ENCODE results near the gene SRP54.
"Not testable (repeated sequence)": the region's sequence is repeated elsewhere in the genome, so short reads cannot be mapped to it uniquely, and the experiment has no call there.

SRP54 gene

GRCh38 chr14:34985740-34986139 is 2.9 kb downstream of the SRP54 start:
- no peak for DNase-seq

GRCh38 chr14:34987180-34987579 is 4.4 kb downstream of the SRP54 start:
- no peak for DNase-seq

DNA sequence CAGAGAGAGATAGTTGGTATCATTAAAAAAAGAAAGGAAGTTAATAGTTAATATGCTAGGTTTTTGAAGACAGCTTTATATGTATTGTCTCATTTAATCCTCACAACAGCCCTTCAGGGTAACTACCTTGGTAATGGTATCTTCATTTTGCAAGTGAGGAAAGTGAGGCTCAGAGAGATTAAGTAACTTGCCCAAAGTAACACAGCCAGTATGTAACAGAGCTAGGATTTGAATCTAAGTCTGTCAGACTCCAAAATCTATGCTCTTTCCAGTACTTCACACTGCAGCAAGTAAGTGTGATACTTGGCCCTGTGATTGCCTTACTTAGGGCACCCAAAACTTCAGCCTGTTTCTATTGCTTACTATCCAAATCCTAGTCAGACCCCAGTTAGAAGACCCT is 7.0 kb downstream of the SRP54 start:
- no peak for DNase-seq

GRCh38 chr14:34993426-34993825 is 10.6 kb downstream of the SRP54 start:
- DNase-seq = no peak

- no peak for DNase-seq
Measured at GRCh38 chr14:34994668-34995067, 11.9 kb downstream of the SRP54 start.

DNA sequence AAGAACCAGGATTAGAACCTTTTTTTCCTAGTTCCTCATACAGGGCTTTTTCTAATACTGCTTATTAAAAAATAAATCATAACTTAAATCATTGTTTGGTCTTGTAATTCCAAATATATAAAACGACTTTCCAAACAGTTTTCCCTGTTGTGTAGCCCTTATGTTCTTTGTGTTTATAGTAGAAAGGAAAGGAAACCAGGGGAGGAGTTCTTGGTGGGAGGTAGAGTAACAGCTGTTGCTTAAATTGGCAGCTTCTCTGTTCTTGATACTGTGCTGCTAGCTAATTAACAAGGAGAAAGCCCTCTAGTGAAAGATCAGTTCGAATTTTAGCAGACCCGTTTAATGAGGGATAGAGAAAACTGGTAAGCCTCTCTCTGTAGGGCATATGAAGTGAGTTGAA is 15.0 kb downstream of the SRP54 start:
- no peak for DNase-seq

DNA sequence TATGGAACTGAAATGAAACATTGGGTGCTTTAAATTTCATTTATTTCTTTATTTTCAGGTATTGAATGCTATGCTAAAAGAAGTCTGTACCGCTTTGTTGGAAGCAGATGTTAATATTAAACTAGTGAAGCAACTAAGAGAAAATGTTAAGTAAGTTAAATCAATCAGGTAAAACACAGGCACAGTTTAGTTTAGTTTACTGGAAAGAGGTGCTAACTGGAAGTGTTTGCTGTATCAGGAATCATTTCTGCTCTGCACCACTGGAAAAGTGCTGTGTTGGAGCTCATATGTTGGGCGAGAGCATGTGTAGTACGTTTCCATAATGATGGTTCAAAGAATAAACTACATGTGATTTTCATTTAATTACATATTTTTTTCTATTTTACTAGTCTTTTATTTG is 16.7 kb downstream of the SRP54 start:
- no peak for DNase-seq

DNA sequence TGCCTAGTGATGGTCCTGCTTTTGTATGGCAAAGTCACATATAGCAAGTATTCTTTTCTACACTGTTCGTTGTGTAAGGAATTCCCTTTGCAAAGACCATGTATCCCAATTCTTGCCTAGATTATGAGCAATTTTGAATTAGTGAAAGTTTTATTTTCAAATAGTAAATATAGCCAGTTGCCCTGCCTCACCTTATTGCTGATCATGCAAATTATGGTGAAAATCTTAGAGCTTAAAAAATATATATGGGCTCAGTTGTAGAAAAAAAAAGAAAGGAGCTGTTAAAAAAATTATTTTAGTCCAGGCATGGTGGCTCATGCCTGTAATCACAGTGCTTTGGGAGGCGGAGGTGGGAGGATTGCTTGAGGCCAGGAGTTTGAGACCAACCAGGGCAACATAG is 18.8 kb downstream of the SRP54 start:
- DNase-seq = no peak

DNA sequence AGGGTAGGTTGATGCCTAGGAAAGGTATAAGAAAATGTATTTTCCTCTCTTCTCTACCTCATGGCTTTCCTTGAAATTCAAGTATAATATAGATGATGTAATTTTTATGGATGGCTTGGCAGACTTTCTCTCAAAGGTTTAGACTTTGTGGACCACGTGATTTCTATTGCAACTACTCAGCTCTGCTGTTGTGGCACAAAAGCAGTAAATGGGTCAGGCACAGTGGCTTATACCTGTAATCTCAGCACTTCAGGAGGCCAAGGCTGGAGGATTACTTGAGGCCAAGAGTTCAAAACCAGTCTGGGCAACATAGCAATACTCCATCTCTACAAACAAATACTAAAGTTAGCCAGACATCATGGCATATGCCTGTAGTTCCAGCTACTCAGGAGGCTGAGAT is 22.0 kb downstream of the SRP54 start:
- no peak for DNase-seq

- no peak for DNase-seq
Measured at GRCh38 chr14:35016568-35016967, 33.8 kb downstream of the SRP54 start.

DNA sequence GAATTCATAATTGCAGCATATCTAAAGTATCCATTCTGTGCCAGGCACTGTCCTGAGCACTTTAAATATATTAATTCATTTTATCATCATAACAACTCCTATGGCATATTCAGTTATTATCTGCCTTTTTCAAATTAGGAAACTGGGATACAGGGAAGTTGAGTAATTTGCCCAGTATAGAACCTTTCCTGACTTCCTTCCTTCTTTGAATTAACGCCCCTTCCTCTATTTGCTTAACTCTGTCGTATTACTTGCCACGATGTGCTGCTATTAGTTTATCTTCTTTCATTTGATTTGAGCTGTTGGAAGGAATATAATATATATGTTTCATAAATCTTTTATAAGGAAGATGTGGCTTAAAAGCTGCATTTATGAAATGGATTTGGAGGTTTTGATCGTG is 37.9 kb downstream of the SRP54 start:
- DNase-seq = no peak

DNA sequence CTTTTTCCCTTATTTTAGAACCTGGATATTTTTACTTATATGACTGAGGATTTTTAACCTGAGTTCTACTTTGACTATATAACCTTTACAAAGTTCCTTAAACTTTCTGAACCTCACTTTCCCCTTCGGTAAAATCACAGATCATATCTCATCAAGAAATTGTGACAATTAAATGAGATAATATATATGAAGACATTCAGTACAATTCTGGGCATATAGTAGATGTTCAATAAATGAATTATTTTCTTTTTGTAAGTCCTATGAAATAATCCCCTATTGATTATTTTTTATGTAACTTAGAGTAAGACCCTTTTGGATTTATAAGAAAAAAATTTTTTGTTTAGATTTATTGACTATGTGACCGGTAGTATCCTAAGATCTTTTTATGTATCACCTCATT is 45.6 kb downstream of the SRP54 start:
- DNase-seq = no peak

GRCh38 chr14:35032562-35032961 is 49.8 kb downstream of the SRP54 start:
- DNase-seq = no peak

DNA sequence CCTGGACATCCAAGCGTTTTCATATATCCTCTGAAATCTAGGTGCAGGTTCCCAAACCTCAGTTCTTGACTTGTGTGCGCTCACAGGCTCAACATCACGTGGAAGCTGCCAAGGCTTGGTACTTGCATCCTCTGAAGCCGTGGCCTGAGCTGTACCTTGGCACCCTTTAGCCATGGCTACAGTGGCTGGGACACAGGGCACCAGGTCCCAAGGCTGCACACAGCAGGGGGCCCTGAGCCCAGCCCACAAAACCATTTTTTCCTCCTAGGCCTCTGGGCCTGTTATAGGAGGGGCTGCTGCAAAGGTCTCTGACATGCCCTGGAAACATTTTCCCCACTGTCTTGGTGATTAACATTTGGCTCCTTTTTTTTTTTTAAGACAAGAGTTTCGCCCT is 51.6 kb downstream of the SRP54 start:
- no peak for DNase-seq

GRCh38 chr14:35034944-35035554 is 52.3 kb downstream of the SRP54 start:
- DNase-seq = not testable (repeated sequence)

GRCh38 chr14:35038312-35038711 is 55.5 kb downstream of the SRP54 start:
- not testable (repeated sequence) for DNase-seq

- no peak for DNase-seq
Measured at GRCh38 chr14:35042632-35043031, 59.8 kb downstream of the SRP54 start.

- DNase-seq = no peak
Measured at GRCh38 chr14:35043046-35043445, 60.3 kb downstream of the SRP54 start.

DNA sequence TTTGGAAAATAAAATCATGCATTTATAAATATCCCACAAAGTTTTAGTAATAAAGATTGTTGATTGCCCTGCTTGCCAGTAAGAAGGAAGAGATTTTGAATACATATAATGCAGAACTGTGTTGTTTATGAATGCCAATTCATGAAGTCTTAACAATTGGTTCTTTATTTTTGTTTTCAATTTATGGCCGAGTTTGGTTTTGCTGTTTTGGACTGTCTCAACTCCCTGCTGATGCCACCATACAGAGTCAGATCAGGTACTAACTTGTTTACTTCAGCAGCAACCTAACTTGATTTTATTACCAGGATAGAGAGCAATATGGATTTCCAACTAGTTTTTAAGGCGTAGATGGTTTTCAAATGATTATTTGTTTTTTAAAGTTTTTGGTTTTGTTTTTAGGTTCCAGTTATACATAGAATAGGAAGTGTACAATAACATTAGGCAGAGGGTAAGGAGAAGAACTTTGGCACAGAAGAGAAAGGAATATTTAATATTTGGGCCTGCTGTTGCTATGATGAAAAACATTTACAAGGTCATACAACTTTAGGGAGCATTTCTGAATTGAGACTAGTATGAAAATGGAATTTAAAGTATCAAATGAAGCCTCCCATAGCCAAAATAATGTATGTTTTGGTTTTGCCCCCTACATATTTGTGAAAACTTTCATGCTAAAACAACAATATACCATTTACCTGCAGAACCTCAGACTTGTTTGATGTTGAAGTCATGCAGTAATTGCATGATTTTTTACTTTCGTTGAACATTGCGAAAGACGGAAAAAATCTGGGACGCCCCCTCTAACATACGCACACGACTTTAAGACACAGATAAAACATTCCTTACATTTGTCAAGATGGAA is 62.4 kb downstream of the SRP54 start:
- DNase-seq = no peak

- no peak for DNase-seq
Measured at GRCh38 chr14:35045798-35046047, 62.9 kb downstream of the SRP54 start.

DNA sequence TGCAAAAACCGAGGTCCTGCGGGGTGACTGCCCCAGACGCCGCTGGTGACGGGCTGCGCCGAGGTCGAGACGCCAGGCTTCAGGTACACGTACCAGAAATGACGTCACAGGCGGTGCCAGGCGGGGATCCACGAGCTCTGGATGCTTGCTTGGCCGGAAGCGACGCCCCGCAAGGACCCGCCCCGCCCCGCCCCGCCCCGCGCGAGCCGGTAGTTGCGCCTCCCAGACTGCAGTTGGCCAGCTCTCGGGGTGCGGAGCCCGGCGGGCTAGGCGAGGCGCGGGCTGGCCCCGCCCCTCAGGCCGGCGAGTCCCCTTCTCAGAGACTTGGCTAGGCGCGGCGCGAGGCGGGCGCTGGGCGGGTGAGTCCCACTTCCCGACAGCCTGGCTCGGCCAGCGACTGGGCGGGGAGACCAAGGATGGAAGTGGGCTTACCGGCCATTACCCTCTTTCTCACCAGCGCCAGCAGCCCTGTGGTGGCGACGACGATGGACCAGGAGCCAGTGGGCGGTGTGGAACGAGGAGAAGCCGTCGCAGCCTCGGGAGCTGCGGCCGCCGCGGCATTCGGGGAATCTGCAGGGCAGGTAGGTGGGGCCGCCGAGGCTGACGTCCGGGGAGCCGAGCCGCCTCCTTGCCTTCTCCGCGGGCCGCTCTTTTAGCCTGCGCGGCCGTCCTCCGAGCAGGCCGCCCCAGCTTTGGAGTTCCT is 63.4 kb downstream of the SRP54 start, which contains the start of gene FAM177A1:
Gene FAM177A1, plus strand, starts transcription at position 225 of the 703 bp plus-strand sequence. Its CDS starts 192 bp downstream, at position 417.
- peak; percentile 89 for DNase-seq

DNA sequence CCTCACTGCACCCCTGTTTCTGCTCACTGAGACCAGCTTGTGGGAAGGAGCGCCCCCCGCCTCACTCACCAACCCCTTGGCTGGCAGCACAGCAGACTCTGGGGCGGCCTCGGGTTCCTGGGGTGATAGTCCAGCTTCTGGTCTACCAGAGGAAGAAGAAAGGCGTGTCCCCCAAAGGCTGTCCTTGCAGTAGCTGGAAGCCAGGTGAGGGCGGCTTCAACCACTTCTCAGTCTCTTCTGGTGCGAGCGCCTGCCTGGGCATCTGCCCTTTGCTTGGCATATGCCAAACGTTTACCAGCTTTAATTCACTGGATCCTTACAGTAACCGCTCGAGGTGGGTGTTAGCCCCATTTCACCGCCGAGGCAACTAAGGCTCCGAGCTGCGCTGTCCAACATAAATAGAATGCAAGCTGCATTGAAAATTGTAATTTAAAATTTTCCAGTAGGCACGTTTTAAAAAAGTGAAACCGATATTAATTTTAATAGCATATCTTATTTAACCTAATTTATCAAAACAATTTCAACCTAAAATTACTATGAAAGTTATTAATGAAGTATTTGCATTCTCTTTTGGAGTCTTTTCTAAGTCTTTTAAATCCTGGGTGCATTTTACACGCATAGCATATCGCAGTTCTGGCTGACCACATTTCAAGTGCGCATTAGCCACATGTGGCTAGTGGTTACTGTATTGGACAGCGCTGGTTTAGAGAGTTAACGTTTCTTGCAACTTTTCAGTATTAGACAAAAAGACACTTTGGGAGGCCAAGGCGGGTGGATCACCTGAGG is 64.2 kb downstream of the SRP54 start:
- no peak for DNase-seq

DNA sequence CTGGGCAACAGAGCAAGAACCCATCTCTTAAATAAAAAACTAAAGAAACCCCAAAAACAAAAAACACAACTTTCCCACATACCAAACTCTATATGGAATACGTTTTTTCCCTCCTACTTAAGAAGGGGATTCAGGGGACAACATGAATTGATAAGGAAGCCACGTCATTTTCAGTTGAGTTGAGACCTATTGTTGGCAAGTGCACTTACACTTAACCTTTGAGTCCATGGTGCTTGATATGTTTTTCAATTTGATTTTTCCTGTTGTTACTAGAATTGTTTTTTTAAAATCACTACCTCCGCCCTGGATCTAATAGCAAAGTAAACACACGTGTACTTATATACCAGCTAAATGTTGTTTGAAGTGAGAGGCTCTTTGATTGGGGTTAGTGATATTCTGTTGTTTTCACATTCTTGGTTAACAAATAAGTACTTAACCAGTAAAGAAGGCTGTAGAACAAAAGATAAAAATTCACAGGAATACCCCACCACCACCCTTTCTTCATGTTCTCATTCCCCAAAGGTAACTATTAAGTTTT is 65.3 kb downstream of the SRP54 start:
- DNase-seq = no peak

Measured in NCI-H187 treated with DMSO at 0.1 percent for 48 hours (cell line).